Measurements from ENCODE around the gene DPEP2NB.

DNA sequence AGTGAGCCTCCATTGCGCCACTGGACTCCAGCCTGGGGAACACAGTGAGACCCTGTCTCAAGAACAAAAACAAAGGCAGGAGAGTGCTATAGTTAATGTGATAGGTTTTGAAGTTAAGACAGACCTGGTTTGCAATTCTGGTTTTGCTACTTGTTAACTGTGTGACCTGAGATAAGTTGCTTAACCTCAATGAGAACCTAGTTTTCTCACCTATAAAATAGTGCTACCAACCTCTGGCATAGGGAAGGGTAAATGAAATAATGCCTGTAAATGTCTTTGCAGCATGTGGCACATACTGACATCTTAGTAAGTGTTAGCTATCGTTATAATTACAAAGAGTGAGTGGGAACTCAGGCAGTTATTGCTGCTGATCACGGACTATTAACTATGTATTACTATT lies 39.7 kb upstream of the DPEP2NB start:
- TF ChIP-seq EZH2 (IDR thresholded peaks at IDR 0.05) = no peak
- no peak for TF ChIP-seq POLR2AphosphoS5 (IDR thresholded peaks at IDR 0.05; ENCODE audit: borderline replicate concordance, low read depth, low read length)
- no peak for TF ChIP-seq FOXP2 (optimal IDR thresholded peaks at IDR 0.05; ENCODE audit: control extremely low read depth, extremely low read length, insufficient read depth)

All from SK-N-MC (cell line).